SK-N-SH (cell line): Measurements from ENCODE around the gene NFKBIE.

ENCODE experiments used
- EP300 ChIP-seq, 2 experiments: IDR thresholded peaks; 2 replicates each; pipeline versions ENCODE4 v1.4.0 to v1.6.1; 2012; ENCODE audit warnings: borderline replicate concordance in 1 of 2, low read depth in 1 of 2, low read length in 1 of 2
- EZH2phosphoT487 ChIP-seq: fragments of 200-600 bp; sonication (generic); IDR thresholded peaks from 2 replicates; pipeline ENCODE4 v1.6.1; 2017; ENCODE audit warnings: low read depth, mixed run types, mild to moderate bottlenecking, antibody characterized with exemption, moderate library complexity, borderline replicate concordance
- MXI1 ChIP-seq: IDR thresholded peaks from 2 replicates; pipeline ENCODE4 v1.6.1; 2012; ENCODE audit warnings: mild to moderate bottlenecking, low read depth, low read length, improper control_type of control experiment
- NRF1 ChIP-seq: IDR thresholded peaks from 2 replicates; pipeline ENCODE4 v1.6.1; 2012; ENCODE audit warnings: low read depth, mild to moderate bottlenecking, low read length
- POLR2AphosphoS5 ChIP-seq: IDR thresholded peaks from 2 replicates; pipeline ENCODE4 v1.6.1; 2012; ENCODE audit warnings: low read depth, low read length
- RAD21 ChIP-seq: IDR thresholded peaks from 2 replicates; pipeline ENCODE4 v1.6.1; 2012; ENCODE audit warnings: mild to moderate bottlenecking, low read length
- SIN3A ChIP-seq: IDR thresholded peaks from 2 replicates; pipeline ENCODE4 v1.6.1; 2012; ENCODE audit warnings: low read depth, mild to moderate bottlenecking, low read length, moderate library complexity, borderline replicate concordance
- TEAD4 ChIP-seq: IDR thresholded peaks from 2 replicates; pipeline ENCODE4 v1.4.0; 2012; ENCODE audit warnings: mild to moderate bottlenecking, borderline replicate concordance; ENCODE audit not compliant: insufficient read depth
- TF ChIP-seq, protein P1 (sequence below): fragments of 200-600 bp; sonication (generic); IDR thresholded peaks from 2 replicates; pipeline ENCODE4 v1.6.1; 2017; ENCODE audit warnings: antibody characterized with exemption, mild to moderate bottlenecking, moderate library complexity
- TF ChIP-seq, protein P2 (sequence below): IDR thresholded peaks from 2 replicates; pipeline ENCODE4 v1.6.1; 2012; ENCODE audit warnings: mild to moderate bottlenecking, low read depth, low read length, moderate library complexity
- TF ChIP-seq, protein P3 (sequence below): IDR thresholded peaks from 2 replicates; pipeline ENCODE4 v1.4.0; 2012; ENCODE audit warnings: low read depth, borderline replicate concordance

DNA sequence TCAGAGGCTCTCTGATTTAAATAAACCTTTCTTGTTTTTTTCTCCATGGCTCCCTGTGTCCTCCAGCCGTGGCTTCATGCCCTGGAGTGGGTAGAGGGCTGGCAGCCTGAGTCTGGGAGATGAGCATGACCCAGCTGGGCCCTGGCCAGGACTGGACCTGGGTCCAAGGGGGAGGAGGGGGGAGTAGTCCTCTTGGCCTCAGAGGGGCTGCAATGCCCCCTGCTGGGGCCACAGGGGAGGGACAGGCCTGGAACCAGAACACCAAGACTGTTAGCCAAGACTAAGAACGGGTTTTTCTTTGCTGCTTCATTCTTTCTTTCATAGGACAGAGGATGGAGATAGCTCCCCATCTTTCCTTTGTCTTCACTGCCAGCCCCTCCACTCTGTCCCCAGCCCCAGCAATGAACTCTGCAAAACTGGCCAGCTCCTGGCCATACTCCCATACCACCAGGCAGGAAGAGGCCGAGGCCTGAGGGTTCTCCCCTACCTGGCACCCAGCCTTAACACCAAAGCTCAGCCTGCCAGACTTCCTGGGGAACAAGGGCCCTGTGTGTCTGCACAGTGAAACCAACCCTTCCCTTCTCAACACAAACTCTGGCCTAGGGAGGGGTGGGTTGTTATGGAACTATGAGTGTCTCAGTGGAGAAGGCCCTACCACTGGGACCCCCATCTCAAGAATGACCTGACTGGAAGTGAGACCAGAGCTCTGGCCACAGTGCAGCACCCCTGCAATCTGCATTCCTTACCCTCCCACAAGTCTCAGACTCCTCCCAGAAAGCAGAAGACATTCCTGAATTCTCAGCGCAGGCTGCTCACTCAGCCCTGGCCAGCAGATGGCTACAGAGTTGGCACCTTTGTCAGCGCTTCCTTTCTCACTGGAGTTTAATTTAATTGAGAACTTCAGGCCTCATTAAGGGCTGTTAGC is 31.0 kb downstream of the NFKBIE start:
- TF ChIP-seq, protein P1, sequence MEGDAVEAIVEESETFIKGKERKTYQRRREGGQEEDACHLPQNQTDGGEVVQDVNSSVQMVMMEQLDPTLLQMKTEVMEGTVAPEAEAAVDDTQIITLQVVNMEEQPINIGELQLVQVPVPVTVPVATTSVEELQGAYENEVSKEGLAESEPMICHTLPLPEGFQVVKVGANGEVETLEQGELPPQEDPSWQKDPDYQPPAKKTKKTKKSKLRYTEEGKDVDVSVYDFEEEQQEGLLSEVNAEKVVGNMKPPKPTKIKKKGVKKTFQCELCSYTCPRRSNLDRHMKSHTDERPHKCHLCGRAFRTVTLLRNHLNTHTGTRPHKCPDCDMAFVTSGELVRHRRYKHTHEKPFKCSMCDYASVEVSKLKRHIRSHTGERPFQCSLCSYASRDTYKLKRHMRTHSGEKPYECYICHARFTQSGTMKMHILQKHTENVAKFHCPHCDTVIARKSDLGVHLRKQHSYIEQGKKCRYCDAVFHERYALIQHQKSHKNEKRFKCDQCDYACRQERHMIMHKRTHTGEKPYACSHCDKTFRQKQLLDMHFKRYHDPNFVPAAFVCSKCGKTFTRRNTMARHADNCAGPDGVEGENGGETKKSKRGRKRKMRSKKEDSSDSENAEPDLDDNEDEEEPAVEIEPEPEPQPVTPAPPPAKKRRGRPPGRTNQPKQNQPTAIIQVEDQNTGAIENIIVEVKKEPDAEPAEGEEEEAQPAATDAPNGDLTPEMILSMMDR = peak; percentile 90
- TF ChIP-seq EP300 (IDR thresholded peaks at IDR 0.05; ENCODE audit: borderline replicate concordance in 1 of 2, low read depth in 1 of 2, low read length in 1 of 2) (peak in 1 of 2 experiments; percentile 67; a peak in 2 of 4 replicates), NRF1 (no peak), SIN3A (0 out of 2 replicates have a peak, but pooled peaks have one; percentile 17), MXI1 (peak; percentile 80), EZH2phosphoT487 (no peak), TEAD4 (no peak), RAD21 (peak; percentile 91), POLR2AphosphoS5 (no peak)
- TF ChIP-seq, protein P2, sequence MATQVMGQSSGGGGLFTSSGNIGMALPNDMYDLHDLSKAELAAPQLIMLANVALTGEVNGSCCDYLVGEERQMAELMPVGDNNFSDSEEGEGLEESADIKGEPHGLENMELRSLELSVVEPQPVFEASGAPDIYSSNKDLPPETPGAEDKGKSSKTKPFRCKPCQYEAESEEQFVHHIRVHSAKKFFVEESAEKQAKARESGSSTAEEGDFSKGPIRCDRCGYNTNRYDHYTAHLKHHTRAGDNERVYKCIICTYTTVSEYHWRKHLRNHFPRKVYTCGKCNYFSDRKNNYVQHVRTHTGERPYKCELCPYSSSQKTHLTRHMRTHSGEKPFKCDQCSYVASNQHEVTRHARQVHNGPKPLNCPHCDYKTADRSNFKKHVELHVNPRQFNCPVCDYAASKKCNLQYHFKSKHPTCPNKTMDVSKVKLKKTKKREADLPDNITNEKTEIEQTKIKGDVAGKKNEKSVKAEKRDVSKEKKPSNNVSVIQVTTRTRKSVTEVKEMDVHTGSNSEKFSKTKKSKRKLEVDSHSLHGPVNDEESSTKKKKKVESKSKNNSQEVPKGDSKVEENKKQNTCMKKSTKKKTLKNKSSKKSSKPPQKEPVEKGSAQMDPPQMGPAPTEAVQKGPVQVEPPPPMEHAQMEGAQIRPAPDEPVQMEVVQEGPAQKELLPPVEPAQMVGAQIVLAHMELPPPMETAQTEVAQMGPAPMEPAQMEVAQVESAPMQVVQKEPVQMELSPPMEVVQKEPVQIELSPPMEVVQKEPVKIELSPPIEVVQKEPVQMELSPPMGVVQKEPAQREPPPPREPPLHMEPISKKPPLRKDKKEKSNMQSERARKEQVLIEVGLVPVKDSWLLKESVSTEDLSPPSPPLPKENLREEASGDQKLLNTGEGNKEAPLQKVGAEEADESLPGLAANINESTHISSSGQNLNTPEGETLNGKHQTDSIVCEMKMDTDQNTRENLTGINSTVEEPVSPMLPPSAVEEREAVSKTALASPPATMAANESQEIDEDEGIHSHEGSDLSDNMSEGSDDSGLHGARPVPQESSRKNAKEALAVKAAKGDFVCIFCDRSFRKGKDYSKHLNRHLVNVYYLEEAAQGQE = no peak
- TF ChIP-seq, protein P3, sequence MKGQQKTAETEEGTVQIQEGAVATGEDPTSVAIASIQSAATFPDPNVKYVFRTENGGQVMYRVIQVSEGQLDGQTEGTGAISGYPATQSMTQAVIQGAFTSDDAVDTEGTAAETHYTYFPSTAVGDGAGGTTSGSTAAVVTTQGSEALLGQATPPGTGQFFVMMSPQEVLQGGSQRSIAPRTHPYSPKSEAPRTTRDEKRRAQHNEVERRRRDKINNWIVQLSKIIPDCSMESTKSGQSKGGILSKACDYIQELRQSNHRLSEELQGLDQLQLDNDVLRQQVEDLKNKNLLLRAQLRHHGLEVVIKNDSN = no peak
